Measurements from ENCODE around the gene RAB23.

DNA sequence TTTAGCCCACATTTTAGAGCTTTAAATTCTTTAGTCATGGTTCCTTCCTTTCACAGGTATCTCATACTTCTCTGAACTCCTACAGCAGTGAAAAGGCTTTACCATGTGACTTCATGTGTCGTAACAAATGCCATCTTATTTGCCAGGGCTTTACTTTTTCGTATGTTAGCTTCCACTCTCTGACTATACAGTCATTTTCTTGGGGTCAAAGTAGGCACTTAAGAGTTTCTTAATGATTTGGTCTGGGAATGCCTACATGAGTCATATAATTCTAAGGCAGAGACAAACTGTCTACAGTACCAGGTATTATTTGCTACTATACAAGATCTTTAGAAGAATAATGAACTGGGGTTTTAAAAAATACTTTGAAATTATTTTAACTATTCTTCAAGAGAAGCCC lies 15.0 kb downstream of the RAB23 start:
- TF ChIP-seq YY1 (IDR thresholded peaks at IDR 0.05; ENCODE audit: insufficient read depth, insufficient read length) = no peak
- TF ChIP-seq ZNF274 (IDR thresholded peaks at IDR 0.05; ENCODE audit: low read depth, low read length) = no peak
- TF ChIP-seq SUZ12 (IDR thresholded peaks at IDR 0.05; ENCODE audit: extremely low read depth, insufficient read depth, insufficient read length) = no peak
